ENCODE data around the gene TFAP2E.

Gene TFAP2E

DNA sequence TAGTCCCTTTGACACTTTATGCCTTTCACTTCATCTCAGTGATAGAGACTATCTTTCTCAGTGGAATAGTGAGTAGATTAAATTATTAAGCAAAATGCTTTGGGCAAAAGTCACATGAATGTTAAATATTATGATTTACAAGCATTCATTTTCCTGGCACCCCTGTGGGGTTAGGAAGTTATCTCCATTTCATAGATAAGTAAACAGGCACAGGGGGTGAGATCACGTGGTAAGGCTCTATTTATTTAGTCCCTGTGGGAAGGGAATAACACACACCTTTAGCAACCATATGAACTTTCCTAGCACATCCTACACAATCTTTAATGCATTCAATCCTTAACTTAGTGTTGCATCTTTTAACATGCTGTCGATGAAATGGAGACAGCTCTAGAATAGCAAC lies 55.9 kb downstream of the TFAP2E start:
- TF ChIP-seq TARDBP (IDR thresholded peaks at IDR 0.05) (no peak), ZNF384 (IDR thresholded peaks at IDR 0.05) (no peak), NFRKB (IDR thresholded peaks at IDR 0.05) (no peak), L3MBTL2 (conservative IDR thresholded peaks at IDR 0.05) (no peak), FOXM1 (IDR thresholded peaks at IDR 0.05; ENCODE audit: borderline replicate concordance) (no peak), ARNT (IDR thresholded peaks at IDR 0.05) (no peak), SUZ12 (IDR thresholded peaks at IDR 0.05) (no peak), SP1 (IDR thresholded peaks at IDR 0.05) (no peak), CTBP1 (IDR thresholded peaks at IDR 0.05; ENCODE audit: borderline replicate concordance) (no peak)
- no peak for DNase-seq (ENCODE audit: extremely low spot score)
- ChIA-PET POLR2A (interaction anchor here (1.7 kb wide), 1 partner anchor 140 kb away, joined by 5 read pairs; the partner anchor contains the start of gene CLSPN), CTCF (interaction anchor here (1.5 kb wide), 1 partner anchor 17 kb away, joined by 4 read pairs; no protein-coding TSS in a partner anchor)

DNA sequence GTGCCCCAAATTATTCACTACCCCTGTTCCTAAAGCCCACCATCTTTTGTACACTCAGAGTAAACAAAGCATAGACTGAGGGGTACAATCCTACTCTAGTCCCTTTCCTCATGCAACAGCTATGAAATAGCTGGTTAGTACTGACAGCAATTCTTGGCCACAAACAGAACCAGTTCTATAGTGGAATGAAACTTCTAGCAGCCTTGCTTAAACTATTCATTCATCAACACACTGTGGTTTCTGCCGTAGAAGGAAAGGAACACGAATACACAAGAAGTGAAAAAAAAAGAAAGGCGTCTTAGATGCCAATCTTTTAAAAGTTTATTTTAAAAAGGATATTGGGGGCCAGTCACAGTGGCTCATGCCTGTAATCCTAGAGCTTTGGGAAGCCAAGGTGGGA lies 58.3 kb downstream of the TFAP2E start:
- DNase-seq (ENCODE audit: extremely low spot score) = no peak
- no peak for TF ChIP-seq FOXA1 (IDR thresholded peaks at IDR 0.05)
- TF ChIP-seq FOXM1 (IDR thresholded peaks at IDR 0.05; ENCODE audit: borderline replicate concordance) = no peak
- no peak for TF ChIP-seq ELF4 (IDR thresholded peaks at IDR 0.05)
- TF ChIP-seq, protein P1, sequence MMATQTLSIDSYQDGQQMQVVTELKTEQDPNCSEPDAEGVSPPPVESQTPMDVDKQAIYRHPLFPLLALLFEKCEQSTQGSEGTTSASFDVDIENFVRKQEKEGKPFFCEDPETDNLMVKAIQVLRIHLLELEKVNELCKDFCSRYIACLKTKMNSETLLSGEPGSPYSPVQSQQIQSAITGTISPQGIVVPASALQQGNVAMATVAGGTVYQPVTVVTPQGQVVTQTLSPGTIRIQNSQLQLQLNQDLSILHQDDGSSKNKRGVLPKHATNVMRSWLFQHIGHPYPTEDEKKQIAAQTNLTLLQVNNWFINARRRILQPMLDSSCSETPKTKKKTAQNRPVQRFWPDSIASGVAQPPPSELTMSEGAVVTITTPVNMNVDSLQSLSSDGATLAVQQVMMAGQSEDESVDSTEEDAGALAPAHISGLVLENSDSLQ (IDR thresholded peaks at IDR 0.05) = no peak
- no peak for TF ChIP-seq FOXK2 (IDR thresholded peaks at IDR 0.05)
- no peak for TF ChIP-seq SP1 (IDR thresholded peaks at IDR 0.05)
- TF ChIP-seq CTBP1 (IDR thresholded peaks at IDR 0.05; ENCODE audit: borderline replicate concordance) = no peak

DNA sequence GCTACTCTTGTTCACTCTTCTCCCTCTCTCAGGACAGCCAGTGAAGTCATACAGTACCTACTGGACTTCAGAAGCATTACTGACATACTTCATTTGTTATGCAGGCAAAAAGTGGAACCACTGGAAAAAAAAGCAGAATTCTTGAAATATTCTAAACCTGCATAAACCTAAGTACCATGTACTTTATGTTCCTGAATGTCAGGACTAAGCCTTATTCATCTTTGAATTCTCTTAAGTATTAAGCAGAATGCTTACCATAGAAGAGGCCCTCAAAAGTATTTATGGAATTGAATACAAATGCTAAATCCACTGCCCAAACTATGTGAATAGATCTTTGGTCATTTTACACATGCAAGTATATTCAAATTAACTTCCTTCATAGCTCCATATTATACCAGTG lies 60.4 kb downstream of the TFAP2E start:
- DNase-seq (ENCODE audit: extremely low spot score) = no peak
- no peak for TF ChIP-seq CTBP1 (IDR thresholded peaks at IDR 0.05; ENCODE audit: borderline replicate concordance)
- TF ChIP-seq FOXM1 (IDR thresholded peaks at IDR 0.05; ENCODE audit: borderline replicate concordance) = no peak
- TF ChIP-seq LEF1 (IDR thresholded peaks at IDR 0.05; ENCODE audit: borderline replicate concordance) = no peak
- TF ChIP-seq BHLHE40 (IDR thresholded peaks at IDR 0.05; ENCODE audit: borderline replicate concordance) = no peak
- no peak for TF ChIP-seq SUZ12 (IDR thresholded peaks at IDR 0.05)
- no peak for TF ChIP-seq ARNT (IDR thresholded peaks at IDR 0.05)
- no peak for TF ChIP-seq FOXA1 (IDR thresholded peaks at IDR 0.05)
- no peak for TF ChIP-seq HDGF (IDR thresholded peaks at IDR 0.05; ENCODE audit: borderline replicate concordance)
- no peak for TF ChIP-seq FOXK2 (IDR thresholded peaks at IDR 0.05)
- TF ChIP-seq NFRKB (IDR thresholded peaks at IDR 0.05) = no peak
- TF ChIP-seq ELF4 (IDR thresholded peaks at IDR 0.05) = no peak
- TF ChIP-seq, protein P1 (IDR thresholded peaks at IDR 0.05) = no peak
- TF ChIP-seq TARDBP (IDR thresholded peaks at IDR 0.05) = no peak
- no peak for TF ChIP-seq L3MBTL2 (conservative IDR thresholded peaks at IDR 0.05)
- TF ChIP-seq ZNF384 (IDR thresholded peaks at IDR 0.05) = no peak
- TF ChIP-seq SP1 (IDR thresholded peaks at IDR 0.05) = no peak
- ChIA-PET CTCF (no interaction called here), POLR2A (no interaction called here)

More for the DNA sequence above, 58.3 kb downstream of the TFAP2E start:
- ChIA-PET CTCF (no interaction called here), POLR2A (no interaction called here)

DNA sequence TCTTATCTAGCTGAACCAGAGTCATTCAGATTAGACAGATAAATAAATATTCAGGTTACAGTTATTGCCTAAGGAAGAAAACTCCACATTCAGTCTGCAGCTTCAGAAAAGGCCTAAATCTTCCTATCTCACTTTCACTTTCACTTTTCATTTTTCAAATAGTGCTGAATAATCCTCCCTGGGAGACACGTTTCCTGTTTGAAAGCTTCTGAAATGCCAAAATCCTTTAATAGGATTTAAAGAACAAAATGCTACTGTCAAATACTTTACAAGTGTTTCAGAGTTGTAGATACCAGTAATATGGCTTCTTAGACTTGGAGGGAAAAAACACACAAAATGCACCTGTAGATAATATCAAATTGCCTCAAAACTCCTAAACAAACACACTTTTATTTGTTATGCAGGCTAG lies 64.3 kb downstream of the TFAP2E start:
- ChIA-PET POLR2A (no interaction called here), CTCF (interaction anchor here (1.0 kb wide), 1 partner anchor 78 kb away, joined by 3 read pairs; no protein-coding TSS in a partner anchor)
- TF ChIP-seq TARDBP (IDR thresholded peaks at IDR 0.05) = no peak
- TF ChIP-seq FOXK2 (IDR thresholded peaks at IDR 0.05) = no peak
- TF ChIP-seq FOXA1 (IDR thresholded peaks at IDR 0.05) = no peak
- no peak for TF ChIP-seq NFRKB (IDR thresholded peaks at IDR 0.05)
- no peak for TF ChIP-seq ZNF384 (IDR thresholded peaks at IDR 0.05)
- no peak for TF ChIP-seq ELF4 (IDR thresholded peaks at IDR 0.05)
- no peak for TF ChIP-seq LEF1 (IDR thresholded peaks at IDR 0.05; ENCODE audit: borderline replicate concordance)
- TF ChIP-seq FOXM1 (IDR thresholded peaks at IDR 0.05; ENCODE audit: borderline replicate concordance) = no peak
- no peak for TF ChIP-seq ARNT (IDR thresholded peaks at IDR 0.05)
- TF ChIP-seq CTBP1 (IDR thresholded peaks at IDR 0.05; ENCODE audit: borderline replicate concordance) = no peak
- DNase-seq (ENCODE audit: extremely low spot score) = no peak

DNA sequence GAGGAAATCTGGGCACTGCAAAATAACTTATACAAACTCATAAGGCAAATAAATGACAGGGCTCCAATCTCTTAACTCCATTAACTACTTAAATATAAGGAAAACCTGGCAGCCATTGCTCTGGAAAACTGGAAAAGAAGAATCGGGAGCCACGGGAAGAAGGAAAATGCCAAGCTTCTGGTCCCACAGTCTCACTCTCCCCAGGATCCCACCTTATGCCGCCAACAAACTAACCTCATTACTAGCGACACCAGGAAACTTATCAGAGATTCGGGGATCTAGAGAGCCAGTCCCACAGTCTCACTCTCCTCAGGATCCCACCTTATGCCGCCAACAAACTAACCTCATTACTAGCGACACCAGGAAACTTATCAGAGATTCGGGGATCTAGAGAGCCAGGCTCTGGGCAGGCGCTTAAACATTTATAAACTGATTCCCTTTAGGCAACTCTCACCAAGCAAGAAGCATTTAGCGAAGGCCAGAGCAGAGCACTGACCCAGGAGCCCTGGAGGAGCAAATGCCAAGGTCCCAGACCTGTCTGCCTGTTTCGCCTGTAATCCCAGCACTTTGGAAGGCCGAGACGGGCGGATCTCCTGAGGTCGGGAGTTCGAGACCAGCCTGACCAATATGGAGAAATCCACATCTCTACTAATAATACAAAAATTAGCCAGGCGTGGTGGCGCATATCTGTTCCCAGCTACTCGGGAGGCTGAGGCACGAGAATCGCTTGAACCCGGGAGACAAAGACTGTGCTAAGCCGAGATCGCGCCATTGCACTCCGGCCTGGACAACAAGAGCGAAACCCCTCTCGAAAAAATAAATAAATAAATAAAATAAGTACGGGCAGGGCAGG lies 67.5 kb downstream of the TFAP2E start:
- ChIA-PET CTCF (interaction anchor here (0.7 kb wide), 1 partner anchor 73 kb away, joined by 3 read pairs; no protein-coding TSS in a partner anchor), POLR2A (interaction anchor here (0.7 to 0.9 kb wide), 2 partner anchors 38 to 66 kb away, joined by 3 read pairs; no protein-coding TSS in a partner anchor)
- no peak for TF ChIP-seq FOXA1 (IDR thresholded peaks at IDR 0.05)
- TF ChIP-seq SP1 (IDR thresholded peaks at IDR 0.05) = no peak
- no peak for TF ChIP-seq ELF4 (IDR thresholded peaks at IDR 0.05)
- TF ChIP-seq ARNT (IDR thresholded peaks at IDR 0.05) = no peak
- TF ChIP-seq SUZ12 (IDR thresholded peaks at IDR 0.05) = no peak
- TF ChIP-seq CTBP1 (IDR thresholded peaks at IDR 0.05; ENCODE audit: borderline replicate concordance) = no peak
- no peak for TF ChIP-seq FOXM1 (IDR thresholded peaks at IDR 0.05; ENCODE audit: borderline replicate concordance)
- no peak for TF ChIP-seq ZNF384 (IDR thresholded peaks at IDR 0.05)
- TF ChIP-seq HDGF (IDR thresholded peaks at IDR 0.05; ENCODE audit: borderline replicate concordance) = no peak
- TF ChIP-seq, protein P1 (IDR thresholded peaks at IDR 0.05) = no peak
- no peak for TF ChIP-seq NFRKB (IDR thresholded peaks at IDR 0.05)
- TF ChIP-seq TARDBP (IDR thresholded peaks at IDR 0.05) = no peak
- TF ChIP-seq BHLHE40 (IDR thresholded peaks at IDR 0.05; ENCODE audit: borderline replicate concordance) = no peak
- TF ChIP-seq FOXK2 (IDR thresholded peaks at IDR 0.05) = no peak
- TF ChIP-seq L3MBTL2 (conservative IDR thresholded peaks at IDR 0.05) = no peak
- no peak for TF ChIP-seq LEF1 (IDR thresholded peaks at IDR 0.05; ENCODE audit: borderline replicate concordance)
- DNase-seq (ENCODE audit: extremely low spot score) = no peak

Data from HEK293T (cell line).